ENCODE results near the gene LOXL4. TPM values are rescaled to one million over a fixed set of nuclear protein-coding genes. Genes with fewer than 3 reads are reported as not detected.
A peak's percentile ranks its signal among the peaks of the same experiment; 100 is the strongest.

The LOXL4 gene
- total RNA-seq, 4 donors from 2014 or later, result 1.6 to 6.9 (median 4.7) TPM

DNA sequence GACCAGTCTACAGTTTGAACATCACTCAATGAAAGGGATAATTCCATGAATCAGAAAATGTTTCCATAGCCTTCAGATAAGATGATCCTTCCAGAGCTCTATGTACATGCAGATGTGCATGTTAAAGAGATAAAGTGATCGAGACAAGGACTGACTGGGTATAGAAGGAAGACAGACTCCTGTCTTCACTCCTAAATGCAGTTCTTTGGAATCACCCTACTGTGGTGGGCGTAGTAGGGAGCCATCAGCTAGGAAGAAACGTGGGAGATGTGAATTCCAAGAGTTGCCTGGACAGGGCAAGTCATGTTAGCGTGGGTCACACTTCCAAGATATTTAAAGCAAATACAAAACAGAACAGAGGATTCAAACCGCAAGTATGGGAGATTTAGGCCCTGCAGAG lies 23.9 kb downstream of the LOXL4 start:
- Histone ChIP-seq H3K9me3 (no peaks in the 10 kb centered on the region), H3K27me3 (no peaks in the 10 kb centered on the region), H3K36me3 (peaks cover 0 to 31% of the 10 kb centered on the region in 2 donors), H3K4me3 (no peak overlapping the region), H3K27ac (no peak overlapping the region), H3K4me1 (peaks cover 34% of the 10 kb centered on the region in 2 donors)
- ATAC-seq (no peak), DNase-seq (no peak)
- intact Hi-C loops (cut with DNase I; ENCODE audit: low total_unique reads) (no loop called here), in situ Hi-C loops (cut with MboI; ENCODE audit: low sequenced_read_pairs in 4 of 4) (no loop called here)
- TF ChIP-seq POLR2A (IDR thresholded peaks at IDR 0.05), result no peak

DNA sequence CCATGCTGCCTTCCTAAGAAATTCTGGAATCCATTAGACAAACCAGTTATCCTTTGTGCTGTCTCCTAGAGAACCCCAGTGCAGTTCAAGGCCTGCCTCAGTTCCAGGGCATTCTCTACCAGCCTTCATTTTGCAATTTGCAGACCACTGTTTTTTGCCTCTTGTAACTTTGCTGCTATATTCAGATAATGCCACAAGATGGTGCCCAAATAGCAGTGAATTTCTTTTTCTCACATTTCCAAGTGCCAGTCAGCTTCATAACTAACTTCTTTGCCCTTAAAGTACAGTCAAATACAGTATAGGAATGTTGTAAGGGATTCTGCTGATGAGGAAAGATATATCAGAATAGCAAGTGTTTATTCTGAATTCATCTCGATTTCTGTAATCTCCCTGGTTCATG lies 25.2 kb downstream of the LOXL4 start:
- Histone ChIP-seq H3K4me3 (no peak overlapping the region), H3K27ac (no peak overlapping the region), H3K27me3 (no peaks in the 10 kb centered on the region), H3K9me3 (no peaks in the 10 kb centered on the region), H3K4me1 (peaks cover 32 to 34% of the 10 kb centered on the region in 2 donors), H3K36me3 (peaks cover 0 to 20% of the 10 kb centered on the region in 2 donors)
- intact Hi-C loops (cut with DNase I; ENCODE audit: low total_unique reads), result no loop called here
- TF ChIP-seq, protein P1, sequence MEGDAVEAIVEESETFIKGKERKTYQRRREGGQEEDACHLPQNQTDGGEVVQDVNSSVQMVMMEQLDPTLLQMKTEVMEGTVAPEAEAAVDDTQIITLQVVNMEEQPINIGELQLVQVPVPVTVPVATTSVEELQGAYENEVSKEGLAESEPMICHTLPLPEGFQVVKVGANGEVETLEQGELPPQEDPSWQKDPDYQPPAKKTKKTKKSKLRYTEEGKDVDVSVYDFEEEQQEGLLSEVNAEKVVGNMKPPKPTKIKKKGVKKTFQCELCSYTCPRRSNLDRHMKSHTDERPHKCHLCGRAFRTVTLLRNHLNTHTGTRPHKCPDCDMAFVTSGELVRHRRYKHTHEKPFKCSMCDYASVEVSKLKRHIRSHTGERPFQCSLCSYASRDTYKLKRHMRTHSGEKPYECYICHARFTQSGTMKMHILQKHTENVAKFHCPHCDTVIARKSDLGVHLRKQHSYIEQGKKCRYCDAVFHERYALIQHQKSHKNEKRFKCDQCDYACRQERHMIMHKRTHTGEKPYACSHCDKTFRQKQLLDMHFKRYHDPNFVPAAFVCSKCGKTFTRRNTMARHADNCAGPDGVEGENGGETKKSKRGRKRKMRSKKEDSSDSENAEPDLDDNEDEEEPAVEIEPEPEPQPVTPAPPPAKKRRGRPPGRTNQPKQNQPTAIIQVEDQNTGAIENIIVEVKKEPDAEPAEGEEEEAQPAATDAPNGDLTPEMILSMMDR (IDR thresholded peaks at IDR 0.05 in 4 of 5, conservative IDR thresholded peaks at IDR 0.05 in 1 of 5), result peak in 2 of 5 experiments; percentile 18 to 36
- TF ChIP-seq POLR2A (IDR thresholded peaks at IDR 0.05), result no peak
- no peak for DNase-seq
- no peak for ATAC-seq
- in situ Hi-C loops (cut with MboI; ENCODE audit: low sequenced_read_pairs in 4 of 4), result no loop called here

DNA sequence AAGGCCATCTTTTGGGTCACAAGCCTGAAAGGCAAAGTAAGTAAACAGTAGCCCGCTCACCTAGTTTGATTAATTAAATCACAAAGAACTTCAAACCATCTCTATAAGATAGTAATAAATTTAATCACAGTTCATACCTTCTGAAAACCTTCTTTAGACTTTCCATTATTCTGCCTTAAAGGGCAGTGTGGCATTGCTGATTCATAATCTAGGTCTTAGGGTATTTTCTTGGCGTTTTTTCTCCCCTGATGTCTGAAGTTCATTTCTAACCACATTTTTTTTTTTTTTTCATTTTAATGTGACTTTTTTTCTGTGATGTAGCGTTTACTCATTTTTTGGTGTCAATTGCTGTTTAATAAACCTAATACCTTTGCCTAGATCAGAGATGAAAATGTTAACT lies 27.5 kb downstream of the LOXL4 start:
- in situ Hi-C loops (cut with MboI; ENCODE audit: low sequenced_read_pairs in 4 of 4), result no loop called here
- H3K4me3 ChIP-seq, result no peak overlapping the region
- DNase-seq (no peak), ATAC-seq (no peak)
- TF ChIP-seq, protein P1 (IDR thresholded peaks at IDR 0.05 in 4 of 5, conservative IDR thresholded peaks at IDR 0.05 in 1 of 5), result no peak
- no peak for TF ChIP-seq POLR2A (IDR thresholded peaks at IDR 0.05)
- H3K27ac ChIP-seq, result no peak overlapping the region
- peaks cover 0 to 30% of the 10 kb centered on the region in 2 donors for H3K36me3 ChIP-seq
- intact Hi-C loops (cut with DNase I; ENCODE audit: low total_unique reads), result no loop called here
- no peaks in the 10 kb centered on the region for H3K9me3 ChIP-seq
- H3K27me3 ChIP-seq, result no peaks in the 10 kb centered on the region
- peaks cover 12 to 14% of the 10 kb centered on the region in 2 donors for H3K4me1 ChIP-seq

DNA sequence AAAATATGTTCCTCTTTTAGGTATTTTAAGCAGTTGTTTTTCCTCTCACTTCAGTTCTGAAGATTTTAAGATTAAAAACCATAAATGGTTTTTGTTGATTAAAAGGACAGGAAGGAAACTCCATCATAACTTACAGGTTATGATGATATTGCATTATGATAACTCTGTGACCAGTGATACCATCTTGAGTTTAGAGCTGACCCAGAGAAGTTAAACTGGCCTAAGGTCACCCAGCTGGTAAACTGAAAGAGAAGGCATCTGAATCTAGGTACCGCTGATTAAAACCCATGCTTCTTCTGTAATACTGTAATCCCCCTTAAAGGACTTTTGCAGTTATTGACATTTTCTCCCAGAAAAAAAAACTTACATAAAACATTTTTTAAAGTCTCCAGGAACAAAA lies 29.6 kb downstream of the LOXL4 start:
- no peak for ATAC-seq
- DNase-seq, result no peak
- intact Hi-C loops (cut with DNase I; ENCODE audit: low total_unique reads), result no loop called here
- no peak overlapping the region for H3K4me3 ChIP-seq
- H3K4me1 ChIP-seq, result no peaks in the 10 kb centered on the region
- H3K9me3 ChIP-seq, result no peaks in the 10 kb centered on the region
- TF ChIP-seq, protein P1 (IDR thresholded peaks at IDR 0.05 in 4 of 5, conservative IDR thresholded peaks at IDR 0.05 in 1 of 5), result no peak
- TF ChIP-seq POLR2A (IDR thresholded peaks at IDR 0.05), result no peak
- no peaks in the 10 kb centered on the region for H3K27me3 ChIP-seq
- in situ Hi-C loops (cut with MboI; ENCODE audit: low sequenced_read_pairs in 4 of 4), result no loop called here
- peaks cover 0 to 30% of the 10 kb centered on the region in 2 donors for H3K36me3 ChIP-seq
- H3K27ac ChIP-seq, result no peak overlapping the region

DNA sequence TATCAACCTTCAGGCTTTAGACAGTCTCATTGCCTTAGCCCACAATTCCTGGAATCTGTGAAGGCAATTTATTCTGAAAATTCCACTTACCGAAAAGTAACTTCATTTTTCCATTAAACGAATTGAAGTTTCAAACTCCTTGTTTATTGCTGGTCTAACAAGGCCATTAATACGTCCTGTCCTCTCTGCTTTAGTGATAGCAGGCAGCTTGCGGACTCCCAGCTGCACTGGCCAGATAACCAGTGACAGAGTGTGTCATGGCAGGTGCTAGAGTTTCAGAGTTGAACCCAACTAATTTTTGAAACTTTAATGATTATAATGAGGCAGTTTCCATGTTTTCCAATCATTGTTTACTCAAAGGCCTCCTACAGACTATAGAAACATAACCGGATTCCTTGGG lies 31.1 kb downstream of the LOXL4 start:
- in situ Hi-C loops (cut with MboI; ENCODE audit: low sequenced_read_pairs in 4 of 4) (no loop called here), intact Hi-C loops (cut with DNase I; ENCODE audit: low total_unique reads) (no loop called here)
- Histone ChIP-seq H3K36me3 (peaks cover 0 to 30% of the 10 kb centered on the region in 2 donors), H3K4me1 (no peaks in the 10 kb centered on the region), H3K27ac (no peak overlapping the region), H3K9me3 (no peaks in the 10 kb centered on the region), H3K27me3 (no peaks in the 10 kb centered on the region), H3K4me3 (no peak overlapping the region)
- DNase-seq (no peak), ATAC-seq (no peak)
- no peak for TF ChIP-seq POLR2A (IDR thresholded peaks at IDR 0.05)
- TF ChIP-seq, protein P1 (IDR thresholded peaks at IDR 0.05 in 4 of 5, conservative IDR thresholded peaks at IDR 0.05 in 1 of 5), result no peak
